ENCODE data around the gene EPB41.
A peak's percentile ranks its signal among the peaks of the same experiment; 100 is the strongest.
"Not testable (repeated sequence)": the region's sequence is repeated elsewhere in the genome, so short reads cannot be mapped to it uniquely, and the experiment has no call there.

Gene EPB41

GRCh38 chr1:28927648-28928313 is 13.4 kb downstream of the EPB41 start:
- H3K4me3 ChIP-seq (ENCODE audit: low read length) = peak overlapping the region; percentile 33; the same call in 1 of the 2 replicates

GRCh38 chr1:28928314-28928941 is 14.1 kb downstream of the EPB41 start:
- H3K4me3 ChIP-seq (ENCODE audit: low read length) = no peak overlapping the region; the same call in 1 of the 2 replicates
- TF ChIP-seq ZNF274 (IDR thresholded peaks at IDR 0.05; ENCODE audit: low read depth, low read length) = no peak

More at GRCh38 chr1:28927648-28928313, 13.4 kb downstream of the EPB41 start:
- TF ChIP-seq ZNF274 (IDR thresholded peaks at IDR 0.05; ENCODE audit: low read depth, low read length) = no peak

DNA sequence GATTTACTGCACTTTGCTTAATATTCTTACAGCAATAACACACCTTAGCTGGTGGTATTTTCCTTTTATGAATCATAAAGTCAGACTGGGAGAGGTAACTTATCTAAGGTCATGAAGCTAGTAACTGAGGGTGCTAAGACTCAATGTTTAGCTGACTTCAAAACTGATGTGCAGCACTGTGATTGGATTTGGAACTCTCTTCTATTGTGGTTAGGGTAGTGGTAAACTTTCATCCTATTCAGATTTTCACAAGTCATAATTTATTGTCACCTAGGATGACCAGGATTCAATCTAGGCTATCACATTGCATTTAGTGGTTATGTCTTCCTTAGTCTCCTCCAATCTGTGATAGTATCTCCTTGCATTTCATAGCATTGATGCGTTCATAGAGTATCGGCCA is 18.9 kb downstream of the EPB41 start:
- TF ChIP-seq ZNF274 (IDR thresholded peaks at IDR 0.05; ENCODE audit: low read depth, low read length) = no peak

DNA sequence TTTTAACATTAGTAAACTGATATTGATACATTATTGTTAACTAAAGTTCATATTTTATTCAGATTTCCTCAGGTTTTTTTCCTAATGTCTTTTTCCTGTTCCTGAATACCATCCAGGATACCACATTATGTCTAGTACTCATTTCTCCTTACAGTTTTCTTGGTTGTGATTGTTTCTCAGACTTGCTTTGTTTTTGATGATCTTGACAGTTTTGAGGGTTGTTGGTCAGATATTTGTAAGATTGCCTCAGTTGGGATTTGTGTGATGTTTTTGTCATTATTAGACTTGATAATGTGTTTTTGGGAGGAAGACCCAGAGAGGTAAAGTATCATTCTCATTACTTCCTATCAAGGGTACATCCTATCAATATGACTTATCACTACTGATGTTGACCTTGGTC is 19.5 kb downstream of the EPB41 start:
- TF ChIP-seq ZNF274 (IDR thresholded peaks at IDR 0.05; ENCODE audit: low read depth, low read length) = no peak
- H3K4me3 ChIP-seq (ENCODE audit: low read length) = no peak overlapping the region

More for the DNA sequence above, 18.9 kb downstream of the EPB41 start:
- H3K4me3 ChIP-seq (ENCODE audit: low read length) = no peak overlapping the region

DNA sequence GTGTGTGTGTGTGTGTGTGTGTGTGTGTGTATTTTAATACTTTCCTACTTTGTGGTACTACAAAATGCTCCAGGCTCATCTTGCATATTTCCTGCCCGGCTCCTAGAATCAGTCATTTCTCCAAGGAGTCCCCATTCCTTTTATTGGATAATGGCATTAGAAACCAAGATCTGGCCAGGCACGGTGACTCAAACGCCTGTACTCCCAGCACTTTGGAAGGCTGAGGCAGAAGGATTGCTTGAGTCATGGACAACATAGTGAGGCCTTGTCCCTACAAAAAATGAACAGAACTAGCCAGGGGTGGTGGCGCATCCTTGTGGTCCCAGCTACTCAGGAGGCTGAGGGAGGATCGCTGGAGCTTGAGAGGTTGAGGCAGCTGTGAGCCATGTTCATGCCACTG is 20.3 kb downstream of the EPB41 start:
- no peak overlapping the region for H3K4me3 ChIP-seq (ENCODE audit: low read length)
- no peak for TF ChIP-seq ZNF274 (IDR thresholded peaks at IDR 0.05; ENCODE audit: low read depth, low read length)

- no peak for TF ChIP-seq ZNF274 (IDR thresholded peaks at IDR 0.05; ENCODE audit: low read depth, low read length)
- no peak overlapping the region for H3K4me3 ChIP-seq (ENCODE audit: low read length)
Measured at GRCh38 chr1:28935293-28935692, 20.9 kb downstream of the EPB41 start.

DNA sequence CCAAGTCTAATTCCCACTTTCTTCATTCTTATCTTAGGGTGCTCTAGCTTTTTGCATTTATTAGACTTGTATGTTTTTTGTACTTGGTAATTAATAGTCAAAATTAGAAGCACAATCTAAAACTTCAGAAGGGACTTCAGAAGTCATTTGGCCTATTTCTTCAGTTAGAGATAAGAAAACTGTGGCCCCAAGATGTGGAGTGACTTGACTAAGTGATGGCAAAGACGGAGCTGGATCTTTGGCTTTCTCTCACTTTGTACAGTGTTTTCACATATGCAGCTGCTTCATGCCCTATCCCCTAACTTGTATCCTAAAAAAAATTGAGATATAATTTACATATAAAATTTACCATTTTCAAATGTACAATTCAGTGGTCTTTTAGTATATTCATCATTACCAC is 21.7 kb downstream of the EPB41 start:
- no peak for TF ChIP-seq ZNF274 (IDR thresholded peaks at IDR 0.05; ENCODE audit: low read depth, low read length)
- no peak overlapping the region for H3K4me3 ChIP-seq (ENCODE audit: low read length)

- H3K4me3 ChIP-seq (ENCODE audit: low read length) = no peak overlapping the region
- TF ChIP-seq ZNF274 (IDR thresholded peaks at IDR 0.05; ENCODE audit: low read depth, low read length) = no peak
Measured at GRCh38 chr1:28936528-28936927, 22.2 kb downstream of the EPB41 start.

- H3K4me3 ChIP-seq (ENCODE audit: low read length) = not testable (repeated sequence)
Measured at GRCh38 chr1:28943581-28943980, 29.2 kb downstream of the EPB41 start.

DNA sequence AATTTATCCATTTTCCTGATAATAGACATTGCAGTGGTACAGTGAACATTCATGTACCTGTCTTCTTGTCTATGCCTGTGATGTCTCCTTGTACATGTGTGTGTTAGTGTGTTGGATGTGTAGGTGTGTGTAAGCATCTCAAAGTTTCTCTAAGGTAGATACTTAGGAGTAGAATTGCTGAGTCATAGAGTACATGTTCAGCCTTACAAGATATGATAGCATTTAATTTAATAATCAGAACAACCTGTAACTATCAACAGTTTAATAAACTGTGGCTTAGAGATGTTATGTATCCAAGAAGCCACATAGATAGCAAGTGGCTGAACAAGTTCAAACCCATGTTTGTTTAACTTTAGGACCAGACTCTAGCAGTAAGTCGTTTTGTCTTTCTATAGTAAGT is 35.6 kb downstream of the EPB41 start:
- no peak for TF ChIP-seq ZNF274 (IDR thresholded peaks at IDR 0.05; ENCODE audit: low read depth, low read length)
- no peak overlapping the region for H3K4me3 ChIP-seq (ENCODE audit: low read length)

DNA sequence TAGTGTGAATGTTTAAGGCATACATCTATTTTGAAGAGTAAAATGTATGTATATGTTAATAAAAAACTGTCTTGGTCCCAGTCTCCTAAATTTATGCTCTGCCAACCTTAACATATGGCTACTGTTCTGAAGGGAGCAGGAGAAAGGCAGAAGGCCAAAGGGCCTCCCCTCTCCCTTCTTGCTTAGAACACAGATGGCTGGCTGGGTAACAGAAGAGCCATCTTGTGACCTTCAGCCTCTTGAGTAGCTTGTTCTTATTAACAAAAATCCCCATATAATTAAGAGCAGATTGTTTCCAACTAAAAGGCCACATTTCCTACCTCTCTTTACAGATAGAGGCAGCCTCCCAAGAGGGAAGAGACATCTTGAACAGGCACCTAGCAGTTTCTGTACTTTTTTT is 36.1 kb downstream of the EPB41 start:
- no peak for TF ChIP-seq ZNF274 (IDR thresholded peaks at IDR 0.05; ENCODE audit: low read depth, low read length)
- H3K4me3 ChIP-seq (ENCODE audit: low read length) = no peak overlapping the region

GRCh38 chr1:28954126-28954726 is 39.9 kb downstream of the EPB41 start:
- no peak for TF ChIP-seq ZNF274 (IDR thresholded peaks at IDR 0.05; ENCODE audit: low read depth, low read length)
- no peak overlapping the region for H3K4me3 ChIP-seq (ENCODE audit: low read length)

- no peak for TF ChIP-seq ZNF274 (IDR thresholded peaks at IDR 0.05; ENCODE audit: low read depth, low read length)
- no peak overlapping the region for H3K4me3 ChIP-seq (ENCODE audit: low read length)
Measured at GRCh38 chr1:28956038-28956464, 41.7 kb downstream of the EPB41 start.

DNA sequence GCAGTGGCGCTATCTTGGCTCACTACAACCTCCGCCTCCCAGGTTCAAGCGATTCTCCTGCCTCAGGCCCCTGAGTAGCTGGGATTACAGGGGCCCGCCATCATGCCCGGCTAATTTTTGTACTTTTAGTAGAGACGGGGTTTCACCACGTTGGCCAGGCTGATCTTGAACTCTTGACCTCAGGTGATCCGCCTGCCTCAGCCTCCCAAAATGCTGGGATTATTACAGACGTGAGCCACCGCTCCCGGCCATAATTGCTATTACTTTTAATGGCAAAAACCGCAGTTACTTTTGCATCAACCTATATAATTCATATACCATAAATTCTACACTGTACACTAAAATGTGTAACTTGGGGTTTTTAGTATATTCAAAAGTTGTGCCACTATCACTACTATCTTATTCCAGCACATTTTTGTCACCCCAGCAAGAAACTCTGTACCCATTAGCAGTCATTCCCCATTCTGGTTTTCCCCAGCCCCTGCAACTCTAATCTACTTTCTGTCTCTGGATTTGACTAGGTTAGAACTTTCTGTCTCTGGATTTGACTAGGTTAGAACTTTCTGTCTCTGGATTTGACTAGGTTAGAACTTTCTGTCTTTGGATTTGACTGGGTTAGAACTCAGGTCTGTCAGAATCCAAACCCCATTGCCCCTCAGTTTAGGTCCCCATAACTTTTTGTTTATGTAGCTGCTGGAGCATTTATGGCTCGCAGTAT is 47.9 kb downstream of the EPB41 start:
- not testable (repeated sequence) for H3K4me3 ChIP-seq (ENCODE audit: low read length)

Measured in GM08714 (cell line).